GM03348 (cell line): ENCODE measurements around the gene TMX1.

Experiments
- DNase-seq: peaks from one replicate; pipeline ENCODE4 v3.0.0; 2012; ENCODE audit warnings: low spot score

TMX1 gene

GRCh38 chr14:51242545-51243490, 2.8 kb downstream of the TMX1 start:
- DNase-seq: no peak

DNA sequence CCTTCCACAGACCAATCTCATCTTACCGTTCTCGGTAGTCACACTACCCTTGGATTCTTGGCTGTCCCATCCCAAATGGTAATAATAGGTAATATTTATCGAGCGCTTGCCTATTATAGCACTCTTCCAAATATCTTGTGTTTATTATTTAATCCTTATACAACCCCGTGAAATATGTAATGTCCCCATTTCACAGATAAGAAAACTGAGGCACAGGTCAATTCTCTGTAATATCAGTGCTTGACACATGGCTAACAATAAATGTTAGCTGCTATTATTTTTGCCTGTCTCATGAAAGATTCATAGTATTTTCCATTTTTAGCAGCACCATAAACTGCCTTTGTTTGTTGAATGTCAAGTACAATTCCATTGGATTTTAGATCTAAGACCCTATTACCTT, 4.5 kb downstream of the TMX1 start:
- no peak for DNase-seq

GRCh38 chr14:51246032-51246431, 6.0 kb downstream of the TMX1 start:
- no peak for DNase-seq

DNA sequence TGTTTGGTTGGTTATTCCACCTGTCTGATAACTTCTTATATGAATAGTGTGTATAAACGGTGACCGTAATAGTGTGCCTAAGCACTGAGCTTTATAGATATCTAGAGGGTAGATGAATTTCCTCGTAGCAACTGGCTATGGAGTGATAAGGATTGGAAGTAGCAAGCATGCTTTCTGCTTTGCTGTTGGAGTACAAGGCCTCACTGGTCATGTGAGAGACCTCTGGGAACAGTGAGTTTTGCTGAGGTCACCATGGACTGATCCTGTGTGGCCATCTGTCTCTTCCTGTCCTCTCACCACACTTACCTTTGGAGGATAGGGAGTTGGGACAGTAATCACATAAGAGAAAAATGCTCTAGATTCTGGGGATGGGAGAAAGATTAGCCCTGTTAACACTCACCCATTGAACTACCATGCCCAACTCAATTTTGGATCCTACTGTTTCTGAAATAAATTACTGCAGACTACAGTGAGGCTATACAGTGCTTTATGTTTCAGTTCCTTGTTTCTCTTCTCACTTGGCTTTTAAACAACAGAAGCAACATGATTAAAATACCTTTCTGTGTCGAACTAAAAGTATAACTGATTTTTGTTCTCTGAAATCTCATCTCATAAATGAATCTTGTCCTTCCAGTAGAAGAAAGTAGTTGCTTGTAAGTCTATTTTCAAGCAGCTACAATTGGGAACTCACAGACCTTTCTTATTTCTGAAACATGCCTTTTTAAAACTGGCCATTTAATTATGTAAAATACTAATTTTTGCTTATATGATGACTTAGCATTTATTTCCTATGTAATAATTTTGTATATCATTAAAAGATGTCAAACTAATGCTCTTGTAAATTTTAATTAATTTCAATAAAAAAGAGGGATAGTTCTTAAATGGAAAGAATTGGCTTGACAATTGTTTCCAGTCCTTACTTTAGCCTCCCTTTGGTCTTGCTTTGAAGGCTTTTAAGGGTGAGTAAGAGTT, 8.3 kb downstream of the TMX1 start:
- no peak for DNase-seq

GRCh38 chr14:51251486-51251885, 11.4 kb downstream of the TMX1 start:
- DNase-seq: no peak

- DNase-seq: no peak
Measured at GRCh38 chr14:51253880-51254279, 13.8 kb downstream of the TMX1 start.

- DNase-seq: no peak
Measured at GRCh38 chr14:51258280-51258679, 18.2 kb downstream of the TMX1 start.

DNA sequence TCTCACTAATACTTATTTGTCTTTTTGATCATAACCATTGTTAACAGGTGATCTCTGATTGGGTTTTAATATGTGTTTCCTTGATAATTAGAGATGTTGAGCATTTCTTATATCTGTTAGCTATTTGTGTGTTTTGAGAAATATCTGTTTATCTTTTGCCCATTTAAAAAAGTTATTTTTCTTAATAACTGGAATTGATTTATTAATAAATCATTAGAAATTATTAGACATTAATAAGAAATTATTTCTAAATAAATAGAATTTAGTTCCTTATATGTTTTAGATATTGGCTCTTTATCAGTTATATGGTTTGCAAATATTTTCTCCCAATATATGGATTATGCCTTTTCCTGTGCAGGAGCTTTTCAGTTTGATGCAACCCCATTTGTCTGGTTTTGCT, 18.7 kb downstream of the TMX1 start:
- no peak for DNase-seq

DNA sequence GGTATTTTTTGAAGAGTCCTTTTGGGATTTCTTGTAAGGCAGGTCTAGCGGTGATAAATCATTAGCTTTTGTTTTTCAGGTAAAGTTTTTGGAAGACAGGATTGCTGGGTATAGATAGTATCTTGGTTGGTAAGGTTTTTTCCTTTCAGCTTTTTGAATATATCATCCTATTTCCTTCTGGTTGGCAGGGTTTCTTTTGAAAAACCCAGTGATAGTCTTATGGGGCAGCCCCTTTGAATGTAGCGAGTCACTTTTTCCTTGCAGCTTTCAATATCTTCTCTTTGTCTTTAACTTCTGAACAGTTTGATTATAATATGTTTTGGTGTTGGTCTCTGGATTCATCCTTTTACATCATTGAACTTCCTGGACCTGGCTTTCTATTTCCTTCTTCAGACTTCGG, 20.2 kb downstream of the TMX1 start:
- DNase-seq: no peak

- no peak for DNase-seq
Measured at GRCh38 chr14:51261151-51261550, 21.1 kb downstream of the TMX1 start.

DNA sequence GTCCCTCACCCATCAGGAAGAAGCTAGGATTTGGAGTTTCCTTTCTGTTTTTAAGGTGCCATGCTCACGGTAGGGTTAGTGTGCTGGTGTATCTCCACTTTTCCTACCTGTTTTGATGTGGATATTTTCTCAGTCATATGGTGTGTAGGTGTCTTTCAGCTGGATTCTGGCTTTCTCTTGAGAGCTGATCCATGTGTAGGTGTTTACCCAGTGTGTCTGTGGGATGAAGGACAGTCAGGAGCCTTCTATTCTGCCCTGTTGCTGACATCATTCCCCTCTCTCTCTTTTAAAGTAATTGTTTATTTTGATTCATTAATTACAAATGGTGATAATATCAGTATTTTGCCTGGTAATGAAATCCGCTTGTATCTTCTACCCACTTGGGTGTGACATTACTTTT, 22.8 kb downstream of the TMX1 start:
- no peak for DNase-seq

DNA sequence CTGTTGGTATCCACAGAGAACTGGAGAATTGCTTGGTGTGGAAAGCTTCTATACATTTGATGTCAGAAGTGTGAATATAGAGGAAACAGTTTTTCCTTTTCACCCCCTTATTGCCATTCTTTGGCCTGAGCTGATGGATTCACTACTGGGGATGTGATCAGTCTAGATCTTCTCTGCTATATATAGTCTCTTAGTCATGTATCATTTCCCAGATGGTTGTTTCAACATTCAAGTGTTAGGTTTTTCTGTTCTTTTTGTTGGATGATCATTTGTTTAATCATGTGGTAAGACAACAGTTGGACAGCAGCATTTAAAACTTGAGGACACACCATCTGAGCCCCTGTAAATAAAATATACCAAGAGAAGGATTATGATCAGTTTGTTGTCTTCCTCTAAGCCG, 29.6 kb downstream of the TMX1 start:
- DNase-seq: no peak

- DNase-seq: no peak
Measured at GRCh38 chr14:51276605-51277004, 36.6 kb downstream of the TMX1 start.

DNA sequence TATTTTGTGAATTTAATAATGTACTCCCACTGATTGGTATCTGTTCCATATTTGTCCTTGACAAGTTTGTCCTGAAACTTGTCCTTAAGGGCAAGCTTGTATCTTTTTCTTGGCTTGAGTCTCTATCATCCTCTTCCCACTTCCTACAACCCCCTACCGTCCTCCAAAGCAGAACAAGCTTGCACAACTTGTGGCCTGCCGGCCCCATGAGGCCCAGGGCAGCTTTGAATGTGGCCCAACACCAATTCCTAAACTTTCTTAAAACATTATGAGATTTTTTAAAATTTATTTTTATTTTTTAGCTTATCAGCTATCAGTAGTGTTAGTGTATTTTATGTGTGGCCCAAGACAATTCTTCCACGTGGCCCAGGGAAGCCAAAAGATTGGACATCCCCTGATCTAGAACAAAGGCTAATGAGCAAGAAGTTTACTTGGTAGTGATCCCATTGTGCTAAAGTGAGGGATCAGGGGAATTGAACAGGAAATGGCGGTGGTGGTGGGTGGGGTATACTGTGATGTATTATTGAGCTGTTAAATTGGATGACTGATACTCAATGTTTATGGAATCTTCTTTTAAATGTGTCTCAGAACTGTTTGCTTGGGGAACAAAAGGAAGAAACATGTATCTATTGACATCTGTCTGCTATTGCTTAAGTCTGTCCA, 37.8 kb downstream of the TMX1 start:
- no peak for DNase-seq

- DNase-seq: no peak
Measured at GRCh38 chr14:51282517-51282916, 42.5 kb downstream of the TMX1 start.

DNA sequence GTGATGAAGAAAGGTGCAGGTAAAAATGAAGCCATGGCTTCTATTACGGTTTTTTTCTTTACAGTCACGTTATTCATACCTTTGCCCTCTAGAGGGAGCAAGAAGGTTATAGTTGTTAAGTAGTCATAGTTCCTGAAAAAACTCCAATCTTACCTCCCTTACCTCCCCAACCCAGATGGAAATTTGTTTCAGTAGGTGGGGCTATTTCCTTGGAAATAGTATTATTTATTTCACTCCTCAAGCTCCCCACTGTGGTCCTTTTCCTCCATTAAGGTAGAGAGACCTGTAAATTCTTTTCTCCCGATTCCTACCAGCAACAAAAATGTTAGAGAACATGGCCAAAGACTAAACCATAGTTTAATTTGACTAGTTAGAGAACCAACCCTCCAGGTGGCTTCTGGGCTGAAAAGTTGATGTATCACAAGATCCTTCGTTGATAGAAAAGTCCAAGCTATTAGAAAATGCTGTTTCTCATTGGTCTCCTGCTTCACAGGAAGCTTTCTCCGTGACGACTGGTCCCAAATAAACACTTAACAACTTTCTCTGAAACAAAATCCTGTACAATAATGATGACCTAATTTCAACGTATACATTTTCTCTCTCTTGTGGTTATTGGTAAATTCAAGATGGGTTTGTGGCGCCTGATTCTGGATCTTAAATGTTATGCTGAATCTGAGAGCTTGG, 43.5 kb downstream of the TMX1 start:
- peak; percentile 82 for DNase-seq

DNA sequence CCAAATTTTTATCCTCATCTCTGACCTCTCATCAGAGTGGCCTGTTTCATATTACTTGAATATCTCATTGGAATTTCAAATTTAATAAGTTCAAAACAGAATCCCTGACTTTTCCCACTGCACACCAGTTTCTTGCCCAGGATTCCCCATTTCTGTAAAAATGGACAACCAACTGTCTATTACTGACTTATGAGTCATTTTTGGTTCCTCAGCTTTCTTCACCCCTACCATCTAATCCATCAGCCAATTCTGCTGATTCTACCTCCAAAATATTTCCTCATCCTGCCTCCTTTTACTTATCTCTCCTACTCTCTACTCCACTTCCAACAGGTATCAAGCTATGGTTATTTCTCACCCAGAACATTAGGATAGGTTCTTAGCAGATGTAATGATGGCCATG, 44.2 kb downstream of the TMX1 start:
- DNase-seq: peak; percentile 9

GRCh38 chr14:51285120-51285519, 45.1 kb downstream of the TMX1 start:
- DNase-seq: no peak

GRCh38 chr14:51289169-51289568, 49.1 kb downstream of the TMX1 start:
- no peak for DNase-seq

GRCh38 chr14:51290132-51290531, 50.1 kb downstream of the TMX1 start:
- no peak for DNase-seq

- DNase-seq: no peak
Measured at GRCh38 chr14:51291016-51291415, 51.0 kb downstream of the TMX1 start.
